OCI-LY3 (cell line): ENCODE data around the gene MDP1.

ENCODE experiments used
- H2AFZ ChIP-seq: fragments of 200-600, 300-600 bp; shearing (Covaris generic); 2 replicates; pipeline ENCODE4 v1.6.0; 2014; ENCODE audit warnings: antibody characterized with exemption, low read depth, low read length
- H3K27ac ChIP-seq: fragments of 200-600, 300-600 bp; sonication (generic); 2 replicates; pipeline ENCODE4 v1.5.1; 2014; ENCODE audit warnings: mild to moderate bottlenecking, low read length, moderate library complexity, mixed read lengths
- H3K27me3 ChIP-seq: fragments of 200-600, 300-600 bp; sonication (generic); 2 replicates; pipeline ENCODE4 v1.6.1; 2014; ENCODE audit warnings: low read depth, low read length, mixed read lengths
- H3K36me3 ChIP-seq: fragments of 200-600, 300-600 bp; sonication (generic); replicated peaks from 2 replicates; pipeline ENCODE3; 2014; ENCODE audit warnings: low read depth, low read length, mixed read lengths
- H3K4me1 ChIP-seq: fragments of 300-600, 200-600 bp; sonication (generic); 2 replicates; pipeline ENCODE4 v1.6.1; 2014; ENCODE audit warnings: low read length, mixed read lengths
- H3K4me2 ChIP-seq: fragments of 200-600, 300-600 bp; sonication (generic); 2 replicates; pipeline ENCODE4 v1.6.1; 2014; ENCODE audit warnings: low read length, mixed read lengths
- H3K4me3 ChIP-seq: fragments of 300-600, 200-600 bp; sonication (generic); 2 replicates; pipeline ENCODE4 v1.5.1; 2014; ENCODE audit warnings: antibody characterized with exemption, mild to moderate bottlenecking, low read length, moderate library complexity
- H3K79me2 ChIP-seq: fragments of 300-600, 200-600 bp; shearing (Covaris generic); 2 replicates; pipeline ENCODE4 v1.6.1; 2014; ENCODE audit warnings: mild to moderate bottlenecking, low read length, mixed read lengths
- H3K9ac ChIP-seq: fragments of 300-600, 200-600 bp; shearing (Covaris generic); 2 replicates; pipeline ENCODE4 v1.6.0; 2014; ENCODE audit warnings: mild to moderate bottlenecking, low read length, moderate library complexity
- H3K9me3 ChIP-seq: fragments of 200-600, 300-600 bp; shearing (Covaris generic); 2 replicates; pipeline ENCODE4 v1.6.1; 2014; ENCODE audit warnings: low read length, mixed read lengths; ENCODE audit not compliant: insufficient read depth
- H4K20me1 ChIP-seq: fragments of 200-600, 300-600 bp; sonication (generic); 2 replicates; pipeline ENCODE4 v1.6.1; 2016; ENCODE audit warnings: low read length, mixed read lengths; ENCODE audit not compliant: insufficient read depth
- EZH2phosphoT487 ChIP-seq: fragments of 200-600 bp; shearing (Covaris generic); IDR thresholded peaks from 2 replicates; pipeline ENCODE4 v1.6.1; 2018; ENCODE audit warnings: antibody characterized with exemption, mixed run types, low read depth
- TF ChIP-seq, protein P1 (sequence below): fragments of 200-600, 300-600 bp; sonication (generic); IDR thresholded peaks from 2 replicates; pipeline ENCODE4 v1.5.1; 2014; ENCODE audit warnings: antibody characterized with exemption, low read length, low read depth

Gene MDP1

DNA sequence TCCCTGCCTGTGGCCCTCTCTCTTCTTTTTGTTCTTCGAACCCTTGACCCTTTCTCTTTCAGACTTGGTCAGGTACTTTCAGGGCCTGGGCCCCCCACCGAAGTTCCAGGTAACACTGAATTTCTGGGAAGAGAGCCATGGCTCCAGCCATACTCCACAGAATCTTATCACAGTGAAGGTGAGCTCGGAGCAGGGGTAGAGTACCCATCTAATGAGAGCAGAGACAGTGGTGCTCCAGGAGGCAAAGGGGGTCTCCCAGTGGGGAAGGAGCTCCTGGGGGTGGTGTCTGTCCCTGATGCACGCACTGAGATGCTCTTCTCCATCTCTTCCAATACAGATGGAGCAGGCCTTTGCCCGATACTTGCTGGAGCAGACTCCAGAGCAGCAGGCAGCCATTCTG, 50.1 kb downstream of the MDP1 start:
- H2AFZ ChIP-seq, result no peak overlapping the region
- H4K20me1 ChIP-seq, result no peaks in the 10 kb centered on the region
- H3K4me3 ChIP-seq, result no peak overlapping the region
- peaks cover 45% of the 10 kb centered on the region for H3K36me3 ChIP-seq
- no peaks in the 10 kb centered on the region for H3K27me3 ChIP-seq
- no peak overlapping the region for H3K27ac ChIP-seq
- no peak for TF ChIP-seq EZH2phosphoT487
- TF ChIP-seq, protein P1, sequence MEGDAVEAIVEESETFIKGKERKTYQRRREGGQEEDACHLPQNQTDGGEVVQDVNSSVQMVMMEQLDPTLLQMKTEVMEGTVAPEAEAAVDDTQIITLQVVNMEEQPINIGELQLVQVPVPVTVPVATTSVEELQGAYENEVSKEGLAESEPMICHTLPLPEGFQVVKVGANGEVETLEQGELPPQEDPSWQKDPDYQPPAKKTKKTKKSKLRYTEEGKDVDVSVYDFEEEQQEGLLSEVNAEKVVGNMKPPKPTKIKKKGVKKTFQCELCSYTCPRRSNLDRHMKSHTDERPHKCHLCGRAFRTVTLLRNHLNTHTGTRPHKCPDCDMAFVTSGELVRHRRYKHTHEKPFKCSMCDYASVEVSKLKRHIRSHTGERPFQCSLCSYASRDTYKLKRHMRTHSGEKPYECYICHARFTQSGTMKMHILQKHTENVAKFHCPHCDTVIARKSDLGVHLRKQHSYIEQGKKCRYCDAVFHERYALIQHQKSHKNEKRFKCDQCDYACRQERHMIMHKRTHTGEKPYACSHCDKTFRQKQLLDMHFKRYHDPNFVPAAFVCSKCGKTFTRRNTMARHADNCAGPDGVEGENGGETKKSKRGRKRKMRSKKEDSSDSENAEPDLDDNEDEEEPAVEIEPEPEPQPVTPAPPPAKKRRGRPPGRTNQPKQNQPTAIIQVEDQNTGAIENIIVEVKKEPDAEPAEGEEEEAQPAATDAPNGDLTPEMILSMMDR, result no peak
- no peak overlapping the region for H3K4me2 ChIP-seq
- H3K79me2 ChIP-seq, result peaks cover 20% of the 10 kb centered on the region
- peaks cover 8% of the 10 kb centered on the region for H3K4me1 ChIP-seq
- H3K9me3 ChIP-seq, result no peaks in the 10 kb centered on the region
- H3K9ac ChIP-seq, result no peak overlapping the region

DNA sequence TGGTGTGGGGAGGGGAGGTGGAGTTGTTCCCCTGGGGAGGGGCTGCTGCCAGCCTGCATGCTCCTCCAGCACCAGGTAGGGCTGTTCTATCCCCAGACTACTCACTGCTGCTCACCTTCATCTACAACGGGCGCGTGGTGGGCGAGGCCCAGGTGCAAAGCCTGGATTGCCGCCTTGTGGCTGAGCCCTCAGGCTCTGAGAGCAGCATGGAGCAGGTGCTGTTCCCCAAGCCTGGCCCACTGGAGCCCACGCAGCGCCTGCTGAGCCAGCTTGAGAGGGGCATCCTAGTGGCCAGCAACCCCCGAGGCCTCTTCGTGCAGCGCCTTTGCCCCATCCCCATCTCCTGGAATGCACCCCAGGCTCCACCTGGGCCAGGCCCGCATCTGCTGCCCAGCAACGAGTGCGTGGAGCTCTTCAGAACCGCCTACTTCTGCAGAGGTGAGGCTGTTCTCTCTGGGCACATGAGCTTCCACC, 51.3 kb downstream of the MDP1 start:
- peaks cover 45% of the 10 kb centered on the region for H3K36me3 ChIP-seq
- H4K20me1 ChIP-seq, result no peaks in the 10 kb centered on the region
- H3K9ac ChIP-seq, result no peak overlapping the region

More for the DNA sequence above, 51.3 kb downstream of the MDP1 start:
- no peaks in the 10 kb centered on the region for H3K9me3 ChIP-seq
- H3K79me2 ChIP-seq, result peaks cover 20% of the 10 kb centered on the region
- H2AFZ ChIP-seq, result no peak overlapping the region
- H3K27ac ChIP-seq, result no peak overlapping the region
- H3K4me2 ChIP-seq, result no peak overlapping the region
- H3K4me3 ChIP-seq, result no peak overlapping the region
- H3K4me1 ChIP-seq, result peaks cover 15% of the 10 kb centered on the region
- TF ChIP-seq EZH2phosphoT487, result no peak
- TF ChIP-seq, protein P1, result no peak
- H3K27me3 ChIP-seq, result no peaks in the 10 kb centered on the region
